GM10266 (cell line): Measurements from ENCODE around the gene ABCC10.

Experiments
- DNase-seq: peaks from one replicate; pipeline ENCODE4 v3.0.0; 2012; ENCODE audit errors: extremely low spot score
- CTCF ChIP-seq: IDR thresholded peaks from 2 replicates; pipeline ENCODE4 v1.5.1; 2012; ENCODE audit warnings: mild to moderate bottlenecking, low read depth; ENCODE audit not compliant: control insufficient read depth, insufficient read depth; ENCODE audit errors: missing control alignments

Gene ABCC10

GRCh38 chr6:43488667-43489276, 61.4 kb downstream of the ABCC10 start:
- no peak for TF ChIP-seq CTCF
- no peak for DNase-seq

- no peak for DNase-seq
These were observed 62.1 kb downstream of the ABCC10 start for GRCh38 chr6:43489277-43490072.

GRCh38 chr6:43490523-43490939, 63.2 kb downstream of the ABCC10 start:
- no peak for TF ChIP-seq CTCF
- no peak for DNase-seq

More at GRCh38 chr6:43489277-43490072, 62.1 kb downstream of the ABCC10 start:
- no peak for TF ChIP-seq CTCF

GRCh38 chr6:43491750-43492661, 64.7 kb downstream of the ABCC10 start:
- no peak for TF ChIP-seq CTCF
- no peak for DNase-seq

GRCh38 chr6:43492673-43493072, 65.3 kb downstream of the ABCC10 start:
- no peak for TF ChIP-seq CTCF
- no peak for DNase-seq

- DNase-seq = no peak
- TF ChIP-seq CTCF = no peak
These were observed 65.9 kb downstream of the ABCC10 start for GRCh38 chr6:43493230-43493629.

- no peak for TF ChIP-seq CTCF
- no peak for DNase-seq
These were observed 66.5 kb downstream of the ABCC10 start for GRCh38 chr6:43493833-43494232.
